Coronary artery (tissue), 2 donors: Measurements from ENCODE around the gene ZC3H18.
A peak's percentile ranks its signal among the peaks of the same experiment; 100 is the strongest.

ENCODE experiments used
- DNase-seq: peaks from one replicate; pipeline ENCODE4 v3.0.0-alpha.2; 2017; ENCODE audit warnings: low spot score
- H3K27ac ChIP-seq, 2 donors: fragments of 200-600 bp; sonication (generic); one replicate each; pipeline ENCODE4 v1.5.1; 2016 to 2019
- H3K4me3 ChIP-seq: fragments of 200-600 bp; sonication (generic); 2 replicates; pipeline ENCODE4 v1.5.1; 2016; ENCODE audit warnings: mild to moderate bottlenecking, moderate library complexity
- TF ChIP-seq, protein P1 (sequence below): fragments of 200-600 bp; sonication (generic); IDR thresholded peaks from one replicate; pipeline ENCODE4 v1.5.1; 2019; ENCODE audit warnings: antibody characterized with exemption

ZC3H18 gene

DNA sequence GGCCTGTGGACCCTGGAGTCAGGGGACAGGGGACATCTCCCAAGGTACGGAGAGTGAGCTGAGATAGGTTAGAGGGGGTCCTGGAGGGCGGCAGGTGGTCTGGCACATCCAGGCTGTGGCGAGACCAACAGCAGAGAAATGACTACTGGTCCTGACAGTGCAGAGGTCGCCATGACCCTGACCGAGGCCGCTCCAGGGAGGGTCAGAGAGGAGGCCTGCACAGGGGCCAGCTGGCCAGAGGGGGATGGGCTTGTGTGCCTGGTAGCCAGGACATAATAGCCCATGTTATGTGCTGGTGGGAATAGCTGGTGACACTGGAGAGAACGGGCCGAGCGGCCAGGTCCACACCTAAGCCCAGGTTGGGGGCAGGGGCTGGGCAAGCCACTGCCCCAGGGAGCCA, 40.6 kb upstream of the ZC3H18 start:
- DNase-seq, result no peak
- Histone ChIP-seq H3K27ac (no peak overlapping the region), H3K4me3 (no peak overlapping the region)
- TF ChIP-seq, protein P1, sequence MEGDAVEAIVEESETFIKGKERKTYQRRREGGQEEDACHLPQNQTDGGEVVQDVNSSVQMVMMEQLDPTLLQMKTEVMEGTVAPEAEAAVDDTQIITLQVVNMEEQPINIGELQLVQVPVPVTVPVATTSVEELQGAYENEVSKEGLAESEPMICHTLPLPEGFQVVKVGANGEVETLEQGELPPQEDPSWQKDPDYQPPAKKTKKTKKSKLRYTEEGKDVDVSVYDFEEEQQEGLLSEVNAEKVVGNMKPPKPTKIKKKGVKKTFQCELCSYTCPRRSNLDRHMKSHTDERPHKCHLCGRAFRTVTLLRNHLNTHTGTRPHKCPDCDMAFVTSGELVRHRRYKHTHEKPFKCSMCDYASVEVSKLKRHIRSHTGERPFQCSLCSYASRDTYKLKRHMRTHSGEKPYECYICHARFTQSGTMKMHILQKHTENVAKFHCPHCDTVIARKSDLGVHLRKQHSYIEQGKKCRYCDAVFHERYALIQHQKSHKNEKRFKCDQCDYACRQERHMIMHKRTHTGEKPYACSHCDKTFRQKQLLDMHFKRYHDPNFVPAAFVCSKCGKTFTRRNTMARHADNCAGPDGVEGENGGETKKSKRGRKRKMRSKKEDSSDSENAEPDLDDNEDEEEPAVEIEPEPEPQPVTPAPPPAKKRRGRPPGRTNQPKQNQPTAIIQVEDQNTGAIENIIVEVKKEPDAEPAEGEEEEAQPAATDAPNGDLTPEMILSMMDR, result no peak

DNA sequence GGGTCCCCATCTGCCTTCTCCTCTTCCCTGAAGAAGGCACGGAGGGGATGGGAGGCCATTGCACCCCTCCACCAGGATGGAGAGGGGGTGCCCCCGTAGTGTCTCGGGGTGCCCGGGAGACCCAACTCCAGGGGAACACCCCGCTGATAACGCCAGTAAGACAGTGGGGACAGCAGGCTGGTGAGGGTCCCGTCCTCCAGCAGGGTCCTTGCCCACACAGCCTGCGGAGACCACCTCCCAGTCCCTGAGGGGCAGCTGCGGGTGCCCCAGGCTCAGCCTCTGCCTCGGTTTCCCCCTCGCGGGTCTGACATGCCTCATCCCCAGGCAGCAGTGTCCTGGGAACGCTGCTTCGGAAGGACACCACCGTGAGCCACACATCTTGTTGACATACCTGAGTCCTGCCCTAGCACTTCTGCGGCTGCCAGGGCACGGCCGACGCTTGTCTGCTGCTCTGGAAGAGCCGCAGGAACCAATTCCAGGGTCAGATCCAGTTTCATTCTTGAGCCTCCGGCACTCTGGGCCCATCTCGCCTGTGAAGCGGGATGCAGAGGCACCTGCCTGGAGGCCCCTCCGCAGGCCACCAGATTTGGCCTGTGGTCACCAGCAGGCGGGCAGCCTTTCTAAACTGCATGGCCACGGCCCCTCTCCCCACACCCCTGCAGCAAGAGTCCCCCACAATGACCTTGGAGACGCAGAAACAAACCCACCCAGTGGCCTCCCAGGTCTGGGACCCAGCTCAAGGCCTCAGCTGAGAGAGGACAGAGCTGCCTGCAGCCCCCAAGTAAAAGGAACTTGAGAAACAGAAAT, 39.9 kb upstream of the ZC3H18 start:
- no peak for DNase-seq
- H3K4me3 ChIP-seq, result no peak overlapping the region
- H3K27ac ChIP-seq, result no peak overlapping the region
- TF ChIP-seq, protein P1, result no peak

DNA sequence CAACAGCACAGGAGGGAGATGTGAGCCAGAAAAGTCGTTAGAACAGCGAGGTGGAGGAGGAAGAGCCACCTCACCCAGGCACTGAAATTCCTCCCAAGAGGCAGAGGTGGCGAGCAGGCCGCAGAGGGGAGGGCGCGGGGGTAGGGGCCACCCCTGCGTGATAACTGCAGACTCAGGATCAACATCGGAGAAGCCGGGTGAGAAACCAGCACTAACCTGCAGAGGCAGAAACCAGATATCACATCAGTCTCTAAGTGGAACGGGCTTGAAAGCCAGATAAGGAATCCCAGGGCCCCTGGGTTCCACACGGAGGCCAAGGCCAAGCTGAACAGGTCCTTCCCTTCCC, 39.4 kb upstream of the ZC3H18 start:
- TF ChIP-seq, protein P1, result no peak
- Histone ChIP-seq H3K27ac (no peak overlapping the region), H3K4me3 (no peak overlapping the region)
- DNase-seq, result no peak

DNA sequence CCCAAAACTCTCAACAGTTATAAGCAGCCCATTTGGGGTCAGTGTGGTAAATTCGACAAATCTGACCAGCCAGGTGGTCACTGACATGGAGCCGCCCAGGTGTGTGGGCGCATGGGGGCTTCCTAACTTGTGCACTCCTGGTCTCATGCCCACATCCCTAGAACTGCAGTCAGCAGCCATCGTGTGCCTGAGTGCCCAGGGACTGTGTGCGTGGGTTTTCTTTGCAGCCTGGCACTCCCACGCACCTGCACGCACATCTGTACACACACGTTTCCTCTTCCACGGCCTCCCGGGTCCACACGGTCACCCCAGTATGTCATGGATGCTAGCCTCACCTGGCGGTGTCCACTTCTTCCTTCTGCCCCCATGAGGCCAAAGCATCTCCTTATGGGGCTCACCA, 38.9 kb upstream of the ZC3H18 start:
- DNase-seq, result no peak
- TF ChIP-seq, protein P1, result no peak
- no peak overlapping the region for H3K4me3 ChIP-seq
- H3K27ac ChIP-seq, result no peak overlapping the region

DNA sequence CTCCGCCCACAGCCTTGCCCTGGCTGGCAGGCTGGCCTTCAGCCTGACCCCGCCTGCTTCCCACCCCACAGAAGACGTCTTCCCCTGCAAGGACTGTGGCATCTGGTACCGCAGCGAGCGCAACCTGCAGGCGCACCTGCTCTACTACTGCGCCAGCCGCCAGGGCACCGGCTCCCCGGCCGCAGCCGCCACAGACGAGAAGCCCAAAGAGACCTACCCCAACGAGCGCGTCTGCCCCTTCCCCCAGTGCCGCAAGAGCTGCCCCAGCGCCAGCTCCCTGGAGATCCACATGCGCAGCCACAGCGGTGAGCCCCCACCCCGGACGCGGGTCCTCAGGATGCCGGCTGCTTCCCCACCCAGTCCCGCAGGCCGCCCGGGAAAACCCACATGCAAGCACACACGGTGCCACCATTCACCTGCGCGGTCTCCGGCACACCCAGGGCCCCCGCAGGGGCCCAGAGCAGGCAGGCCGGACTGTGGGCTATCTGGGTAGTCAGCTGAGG, 38.2 kb upstream of the ZC3H18 start:
- no peak for DNase-seq
- no peak overlapping the region for H3K4me3 ChIP-seq
- no peak overlapping the region for H3K27ac ChIP-seq
- TF ChIP-seq, protein P1, result no peak

DNA sequence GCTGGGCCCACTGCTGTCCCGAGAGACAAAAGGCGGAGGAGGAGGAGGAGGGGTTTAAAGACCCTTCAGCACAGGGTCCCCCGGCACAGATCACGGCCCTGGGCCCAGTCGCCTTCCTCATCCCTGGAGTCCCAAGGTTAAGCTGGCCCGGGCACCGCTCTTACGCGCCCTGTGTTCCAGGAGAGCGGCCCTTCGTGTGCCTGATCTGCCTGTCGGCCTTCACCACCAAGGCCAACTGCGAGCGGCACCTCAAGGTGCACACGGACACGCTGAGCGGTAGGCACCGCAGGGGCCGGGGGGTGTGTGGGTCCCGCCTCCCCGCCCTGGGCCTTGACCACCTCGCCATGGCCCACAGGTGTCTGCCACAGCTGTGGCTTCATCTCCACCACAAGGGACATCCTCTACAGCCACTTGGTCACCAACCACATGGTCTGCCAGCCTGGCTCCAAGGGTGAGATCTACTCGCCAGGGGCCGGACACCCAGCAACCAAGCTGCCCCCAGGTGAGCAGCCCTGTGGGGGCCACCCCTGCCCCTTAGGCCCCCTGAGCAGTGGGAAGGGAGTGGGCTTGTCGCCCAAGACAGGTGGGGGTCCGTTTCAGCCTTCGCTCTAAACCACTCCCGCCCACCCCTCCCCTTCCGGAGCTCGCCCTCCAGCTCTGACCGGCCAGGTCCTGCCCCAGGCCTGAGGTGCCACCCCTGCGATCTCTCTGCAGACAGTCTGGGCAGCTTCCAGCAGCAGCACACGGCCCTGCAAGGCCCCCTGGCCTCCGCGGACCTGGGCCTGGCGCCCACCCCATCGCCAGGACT, 37.6 kb upstream of the ZC3H18 start:
- TF ChIP-seq, protein P1, result no peak
- no peak for DNase-seq
- peak overlapping the region; percentile 99 for H3K4me3 ChIP-seq
- peak overlapping the region in 1 of 2 donors; percentile 94 for H3K27ac ChIP-seq
